Upper lobe of left lung (tissue), 4 donors: ENCODE results near the gene SEC61A1.

Source experiments
- EP300 ChIP-seq, 4 donors: sonication (generic); formaldehyde crosslinking; IDR thresholded peaks; one replicate each; pipeline ENCODE4 v1.5.1; 2017; ENCODE audit warnings: antibody characterized with exemption in 4 of 4, control low read depth in 2 of 4
- POLR2A ChIP-seq, 4 donors: fragments of 450-650 bp; IDR thresholded peaks; one replicate each; pipeline ENCODE4 v1.5.1; 2016 to 2017; ENCODE audit warnings: antibody characterized with exemption in 4 of 4, mild to moderate bottlenecking in 2 of 4
- POLR2AphosphoS5 ChIP-seq, 2 donors: sonication (generic); formaldehyde crosslinking; IDR thresholded peaks; one replicate each; pipeline ENCODE4 v1.5.1; 2017; ENCODE audit warnings: antibody characterized with exemption in 2 of 2
- TF ChIP-seq, protein P1 (sequence below), 6 experiments: fragments of 450-650 bp in 4 of 6; fragments of 200-600 bp in 2 of 6; sonication (generic) in 2 of 6; IDR thresholded peaks; one replicate each; pipeline ENCODE4 v1.5.1; 2016 to 2019; ENCODE audit warnings: antibody characterized with exemption in 6 of 6

DNA sequence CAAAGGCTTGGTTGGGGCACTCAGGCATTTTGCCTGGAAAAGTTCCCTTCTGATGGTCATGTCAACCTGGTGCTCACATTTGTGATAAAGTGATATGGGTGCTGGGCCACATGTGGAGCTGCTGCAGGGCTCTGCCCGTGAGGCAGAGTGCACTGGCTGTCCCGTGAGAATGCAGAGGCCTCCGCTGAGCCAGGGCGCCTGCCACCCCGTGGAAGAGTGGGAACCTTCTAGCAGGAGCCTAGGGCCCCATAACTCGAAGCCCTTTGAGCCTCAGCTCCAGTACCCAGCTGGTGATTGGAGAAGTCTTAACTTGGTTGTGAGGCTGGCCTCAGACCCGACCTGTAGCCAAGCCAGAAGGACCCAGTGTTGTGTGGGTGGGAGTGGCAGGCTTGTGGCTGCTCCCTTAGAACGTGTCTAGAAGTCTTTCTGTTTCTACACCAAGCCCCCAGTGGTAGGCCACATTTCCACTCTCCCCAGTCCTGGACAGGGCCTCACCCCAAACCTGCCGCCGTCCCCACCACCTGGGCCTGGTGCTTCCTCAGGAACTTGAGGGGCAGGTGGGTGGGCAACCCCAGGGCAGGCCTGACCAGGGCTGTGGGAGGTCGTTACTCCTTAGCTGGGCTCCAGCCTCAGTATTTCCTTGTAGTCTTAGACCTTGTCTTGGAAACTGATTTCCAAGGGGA is 19.7 kb downstream of the SEC61A1 start:
- TF ChIP-seq POLR2A (IDR thresholded peaks at IDR 0.05) (no peak), POLR2AphosphoS5 (IDR thresholded peaks at IDR 0.05) (no peak), EP300 (IDR thresholded peaks at IDR 0.05) (no peak)
- TF ChIP-seq, protein P1, sequence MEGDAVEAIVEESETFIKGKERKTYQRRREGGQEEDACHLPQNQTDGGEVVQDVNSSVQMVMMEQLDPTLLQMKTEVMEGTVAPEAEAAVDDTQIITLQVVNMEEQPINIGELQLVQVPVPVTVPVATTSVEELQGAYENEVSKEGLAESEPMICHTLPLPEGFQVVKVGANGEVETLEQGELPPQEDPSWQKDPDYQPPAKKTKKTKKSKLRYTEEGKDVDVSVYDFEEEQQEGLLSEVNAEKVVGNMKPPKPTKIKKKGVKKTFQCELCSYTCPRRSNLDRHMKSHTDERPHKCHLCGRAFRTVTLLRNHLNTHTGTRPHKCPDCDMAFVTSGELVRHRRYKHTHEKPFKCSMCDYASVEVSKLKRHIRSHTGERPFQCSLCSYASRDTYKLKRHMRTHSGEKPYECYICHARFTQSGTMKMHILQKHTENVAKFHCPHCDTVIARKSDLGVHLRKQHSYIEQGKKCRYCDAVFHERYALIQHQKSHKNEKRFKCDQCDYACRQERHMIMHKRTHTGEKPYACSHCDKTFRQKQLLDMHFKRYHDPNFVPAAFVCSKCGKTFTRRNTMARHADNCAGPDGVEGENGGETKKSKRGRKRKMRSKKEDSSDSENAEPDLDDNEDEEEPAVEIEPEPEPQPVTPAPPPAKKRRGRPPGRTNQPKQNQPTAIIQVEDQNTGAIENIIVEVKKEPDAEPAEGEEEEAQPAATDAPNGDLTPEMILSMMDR (IDR thresholded peaks at IDR 0.05), result no peak
